Activated naive CD8-positive, alpha-beta T cell (primary cell): ENCODE data around the gene PRPSAP2.
A peak's percentile ranks its signal among the peaks of the same experiment; 100 is the strongest.
"Not testable (repeated sequence)": the region's sequence is repeated elsewhere in the genome, so short reads cannot be mapped to it uniquely, and the experiment has no call there.

Experiments used
- H3K27ac Mint-ChIP-seq: one replicate; pipeline ENCODE4 v1.8.0; 2021; ENCODE audit warnings: mixed read lengths
- H3K27me3 Mint-ChIP-seq: one replicate; pipeline ENCODE4 v1.8.0; 2021; ENCODE audit warnings: mixed read lengths
- H3K36me3 Mint-ChIP-seq: one replicate; pipeline ENCODE4 v1.8.0; 2021; ENCODE audit warnings: mixed read lengths
- H3K4me1 Mint-ChIP-seq: one replicate; pipeline ENCODE4 v1.8.0; 2021; ENCODE audit warnings: low read depth, mixed read lengths
- H3K4me3 Mint-ChIP-seq: one replicate; pipeline ENCODE4 v1.8.0; 2021; ENCODE audit warnings: mild to moderate bottlenecking, mixed read lengths
- H3K9me3 Mint-ChIP-seq: one replicate; pipeline ENCODE4 v1.8.0; 2021; ENCODE audit warnings: low read depth, mixed read lengths

The PRPSAP2 gene

GRCh38 chr17:18862011-18862410 is 4.1 kb downstream of the PRPSAP2 start:
- Mint-ChIP-seq H3K27me3 (no peaks in the 10 kb centered on the region), H3K27ac (no peak overlapping the region), H3K9me3 (no peaks in the 10 kb centered on the region), H3K36me3 (peaks cover 3% of the 10 kb centered on the region), H3K4me1 (peaks cover 42% of the 10 kb centered on the region), H3K4me3 (no peak overlapping the region)

- not testable (repeated sequence) for H3K9me3 Mint-ChIP-seq, H3K4me3 Mint-ChIP-seq, H3K36me3 Mint-ChIP-seq, H3K27me3 Mint-ChIP-seq, H3K27ac Mint-ChIP-seq
- H3K4me1 Mint-ChIP-seq = peaks cover 29% of the 10 kb centered on the region
Observed at GRCh38 chr17:18864996-18865395, 7.1 kb downstream of the PRPSAP2 start.

GRCh38 chr17:18866866-18867813 is 9.2 kb downstream of the PRPSAP2 start:
- Mint-ChIP-seq H3K36me3 (peaks cover 5% of the 10 kb centered on the region), H3K9me3 (no peaks in the 10 kb centered on the region), H3K27ac (no peak overlapping the region)

GRCh38 chr17:18877104-18877645 is 19.2 kb downstream of the PRPSAP2 start:
- Mint-ChIP-seq H3K27me3 (no peaks in the 10 kb centered on the region), H3K4me1 (peaks cover 3% of the 10 kb centered on the region), H3K36me3 (peaks cover 8% of the 10 kb centered on the region), H3K9me3 (no peaks in the 10 kb centered on the region), H3K27ac (no peak overlapping the region), H3K4me3 (no peak overlapping the region)

More at GRCh38 chr17:18866866-18867813, 9.2 kb downstream of the PRPSAP2 start:
- H3K27me3 Mint-ChIP-seq = no peaks in the 10 kb centered on the region
- peaks cover 15% of the 10 kb centered on the region for H3K4me1 Mint-ChIP-seq
- H3K4me3 Mint-ChIP-seq = no peak overlapping the region

GRCh38 chr17:18888766-18889290 is 30.9 kb downstream of the PRPSAP2 start:
- Mint-ChIP-seq H3K4me3 (no peak overlapping the region), H3K27me3 (no peaks in the 10 kb centered on the region), H3K9me3 (no peaks in the 10 kb centered on the region), H3K27ac (peak overlapping the region; percentile 6), H3K4me1 (peaks cover 6% of the 10 kb centered on the region), H3K36me3 (peaks cover 20% of the 10 kb centered on the region)

- H3K36me3 Mint-ChIP-seq = peaks cover 19% of the 10 kb centered on the region
- H3K4me3 Mint-ChIP-seq = no peak overlapping the region
- H3K4me1 Mint-ChIP-seq = peaks cover 6% of the 10 kb centered on the region
- no peak overlapping the region for H3K27ac Mint-ChIP-seq
- no peaks in the 10 kb centered on the region for H3K27me3 Mint-ChIP-seq
- H3K9me3 Mint-ChIP-seq = no peaks in the 10 kb centered on the region
Observed at GRCh38 chr17:18889658-18890057, 31.7 kb downstream of the PRPSAP2 start.

GRCh38 chr17:18891541-18891940 is 33.6 kb downstream of the PRPSAP2 start:
- Mint-ChIP-seq H3K27ac (peak overlapping the region; percentile 35), H3K4me3 (no peak overlapping the region), H3K9me3 (no peaks in the 10 kb centered on the region), H3K4me1 (peaks cover 10% of the 10 kb centered on the region), H3K27me3 (no peaks in the 10 kb centered on the region), H3K36me3 (peaks cover 22% of the 10 kb centered on the region)

- no peaks in the 10 kb centered on the region for H3K27me3 Mint-ChIP-seq
- peaks cover 28% of the 10 kb centered on the region for H3K36me3 Mint-ChIP-seq
- H3K27ac Mint-ChIP-seq = no peak overlapping the region
Observed at GRCh38 chr17:18896146-18896545, 38.2 kb downstream of the PRPSAP2 start.

GRCh38 chr17:18896947-18897346 is 39.0 kb downstream of the PRPSAP2 start:
- Mint-ChIP-seq H3K27me3 (no peaks in the 10 kb centered on the region), H3K9me3 (no peaks in the 10 kb centered on the region), H3K27ac (no peak overlapping the region), H3K4me1 (peaks cover 35% of the 10 kb centered on the region), H3K36me3 (peaks cover 28% of the 10 kb centered on the region), H3K4me3 (no peak overlapping the region)

More at GRCh38 chr17:18896146-18896545, 38.2 kb downstream of the PRPSAP2 start:
- no peaks in the 10 kb centered on the region for H3K9me3 Mint-ChIP-seq
- no peak overlapping the region for H3K4me3 Mint-ChIP-seq
- peaks cover 29% of the 10 kb centered on the region for H3K4me1 Mint-ChIP-seq

GRCh38 chr17:18904482-18904881 is 46.6 kb downstream of the PRPSAP2 start:
- no peak overlapping the region for H3K27ac Mint-ChIP-seq
- no peaks in the 10 kb centered on the region for H3K27me3 Mint-ChIP-seq
- H3K4me1 Mint-ChIP-seq = peaks cover 36% of the 10 kb centered on the region
- H3K4me3 Mint-ChIP-seq = no peak overlapping the region
- peaks cover 25% of the 10 kb centered on the region for H3K36me3 Mint-ChIP-seq
- no peaks in the 10 kb centered on the region for H3K9me3 Mint-ChIP-seq

- Mint-ChIP-seq H3K27ac (no peak overlapping the region), H3K27me3 (no peaks in the 10 kb centered on the region), H3K4me3 (no peak overlapping the region), H3K9me3 (no peaks in the 10 kb centered on the region), H3K4me1 (peaks cover 33% of the 10 kb centered on the region), H3K36me3 (peaks cover 26% of the 10 kb centered on the region)
Observed at GRCh38 chr17:18905226-18905625, 47.3 kb downstream of the PRPSAP2 start.

- peaks cover 29% of the 10 kb centered on the region for H3K36me3 Mint-ChIP-seq
- H3K27ac Mint-ChIP-seq = no peak overlapping the region
- no peaks in the 10 kb centered on the region for H3K27me3 Mint-ChIP-seq
- H3K4me3 Mint-ChIP-seq = no peak overlapping the region
- H3K4me1 Mint-ChIP-seq = peaks cover 5% of the 10 kb centered on the region
- no peaks in the 10 kb centered on the region for H3K9me3 Mint-ChIP-seq
Observed at GRCh38 chr17:18910326-18910725, 52.4 kb downstream of the PRPSAP2 start.

- H3K9me3 Mint-ChIP-seq = no peaks in the 10 kb centered on the region
Observed at GRCh38 chr17:18910881-18911280, 53.0 kb downstream of the PRPSAP2 start.

GRCh38 chr17:18916816-18917500 is 59.0 kb downstream of the PRPSAP2 start:
- peaks cover 38% of the 10 kb centered on the region for H3K4me1 Mint-ChIP-seq
- no peaks in the 10 kb centered on the region for H3K9me3 Mint-ChIP-seq
- H3K4me3 Mint-ChIP-seq = no peak overlapping the region
- H3K36me3 Mint-ChIP-seq = peaks cover 21% of the 10 kb centered on the region
- H3K27ac Mint-ChIP-seq = peak overlapping the region; percentile 55
- no peaks in the 10 kb centered on the region for H3K27me3 Mint-ChIP-seq

More at GRCh38 chr17:18910881-18911280, 53.0 kb downstream of the PRPSAP2 start:
- H3K4me3 Mint-ChIP-seq = no peak overlapping the region
- H3K27me3 Mint-ChIP-seq = no peaks in the 10 kb centered on the region
- H3K27ac Mint-ChIP-seq = no peak overlapping the region
- peaks cover 30% of the 10 kb centered on the region for H3K36me3 Mint-ChIP-seq
- H3K4me1 Mint-ChIP-seq = peaks cover 4% of the 10 kb centered on the region
